Measurements from ENCODE around the gene CAVIN3.

Gene CAVIN3

DNA sequence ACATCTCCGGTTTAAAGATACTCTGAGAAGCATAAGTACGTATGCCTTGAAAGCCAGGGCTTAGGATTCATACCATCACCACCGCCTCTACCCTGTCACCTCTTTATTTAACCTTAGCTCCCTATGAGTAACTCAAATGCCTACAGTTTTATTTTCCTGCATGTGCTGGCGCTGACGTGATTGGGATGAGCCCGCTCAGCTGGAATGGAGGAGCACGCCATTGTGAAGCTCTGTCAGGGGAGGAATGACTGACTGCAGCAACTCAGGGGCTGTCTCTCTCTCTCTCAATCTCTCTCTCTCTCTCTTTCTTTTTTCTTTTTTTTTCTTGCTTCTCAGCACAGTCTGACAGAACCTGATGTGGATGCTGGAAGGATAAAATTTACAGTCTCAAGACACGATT, 12.4 kb downstream of the CAVIN3 start:
- POLR2A ChIA-PET: no interaction called here
- no peak for TF ChIP-seq CTCF (IDR thresholded peaks at IDR 0.05; ENCODE audit: control extremely low read depth, extremely low read depth, low read depth, missing control alignments)
- CTCF ChIA-PET: interaction anchor here (1.3 to 2.5 kb wide), 3 partner anchors 9 to 45 kb away, joined by 3 to 13 read pairs (median 6); no protein-coding TSS in a partner anchor
- no peak for DNase-seq (ENCODE audit: extremely low spot score)

DNA sequence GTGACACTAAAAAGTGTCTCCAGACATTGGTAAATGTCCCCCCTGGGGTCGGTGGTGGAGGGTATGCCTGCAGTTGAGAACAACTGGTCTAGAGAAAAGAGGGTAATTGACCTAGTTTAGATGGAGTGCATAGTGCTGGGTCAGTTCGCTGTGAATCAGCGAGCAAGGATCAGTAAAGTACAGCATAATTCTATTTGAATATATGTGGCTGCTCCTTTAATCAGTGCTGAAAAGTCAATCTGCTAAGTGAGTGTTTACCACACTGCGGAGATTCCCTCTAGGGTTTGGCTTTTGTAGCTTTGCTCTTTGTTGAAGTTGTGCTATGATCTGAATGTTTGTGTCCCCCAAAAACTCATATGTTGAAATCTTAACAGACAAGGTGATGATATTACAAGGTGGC, 15.0 kb downstream of the CAVIN3 start:
- ChIA-PET CTCF (interaction anchor here (1.1 to 2.5 kb wide), 8 partner anchors 10 to 243 kb away, joined by 3 to 13 read pairs (median 4); no protein-coding TSS in a partner anchor), POLR2A (no interaction called here)
- DNase-seq (ENCODE audit: extremely low spot score): no peak
- TF ChIP-seq CTCF (IDR thresholded peaks at IDR 0.05; ENCODE audit: control extremely low read depth, extremely low read depth, low read depth, missing control alignments): no peak

DNA sequence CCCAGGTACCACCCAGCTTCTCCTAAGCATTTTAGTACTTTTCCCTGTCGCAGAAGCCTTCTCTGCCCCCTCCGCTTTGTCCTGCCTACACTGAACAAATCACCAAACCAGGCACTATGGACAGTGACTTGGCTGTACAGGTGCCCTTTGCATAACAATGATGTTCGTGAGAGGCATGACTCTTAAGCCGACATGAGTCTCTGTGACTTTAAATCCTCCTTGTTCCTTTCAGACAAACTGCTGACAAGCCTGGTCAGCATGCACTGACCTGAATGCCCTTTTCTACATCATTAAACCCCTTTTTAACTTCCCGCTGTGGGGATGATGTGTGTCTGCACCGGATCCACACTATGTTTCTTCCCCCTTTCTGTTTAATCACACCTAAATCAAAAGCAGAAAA, 16.6 kb downstream of the CAVIN3 start:
- no peak for DNase-seq (ENCODE audit: extremely low spot score)
- CTCF ChIA-PET: interaction anchor here (1.2 to 1.8 kb wide), 5 partner anchors 10 to 52 kb away, joined by 3 to 6 read pairs (median 3); no protein-coding TSS in a partner anchor
- no peak for TF ChIP-seq CTCF (IDR thresholded peaks at IDR 0.05; ENCODE audit: control extremely low read depth, extremely low read depth, low read depth, missing control alignments)
- POLR2A ChIA-PET: no interaction called here

DNA sequence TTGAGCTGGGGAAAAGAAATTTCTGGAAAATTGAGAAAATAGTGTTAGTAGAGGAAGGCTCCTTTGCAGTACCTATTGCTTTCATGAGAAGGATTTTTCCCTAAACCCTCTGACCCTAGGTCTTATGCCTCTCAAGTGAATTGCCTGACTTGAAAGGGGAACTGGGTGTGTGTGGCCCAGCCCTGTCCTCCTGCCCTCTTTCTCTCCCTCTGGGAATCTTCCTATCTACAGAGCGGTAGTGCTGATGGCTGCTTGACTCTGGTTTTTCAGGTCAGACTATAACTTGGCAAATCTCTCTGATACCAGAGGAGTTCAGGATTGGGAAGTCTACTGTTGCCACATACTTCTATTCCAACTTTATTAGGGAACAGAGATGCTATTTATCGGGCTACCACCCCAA, 19.2 kb downstream of the CAVIN3 start:
- DNase-seq (ENCODE audit: extremely low spot score): no peak
- ChIA-PET POLR2A (no interaction called here), CTCF (interaction anchor here (2.2 kb wide), 1 partner anchor 14 kb away, joined by 9 read pairs; no protein-coding TSS in a partner anchor)
- TF ChIP-seq CTCF (IDR thresholded peaks at IDR 0.05; ENCODE audit: control extremely low read depth, extremely low read depth, low read depth, missing control alignments): no peak

DNA sequence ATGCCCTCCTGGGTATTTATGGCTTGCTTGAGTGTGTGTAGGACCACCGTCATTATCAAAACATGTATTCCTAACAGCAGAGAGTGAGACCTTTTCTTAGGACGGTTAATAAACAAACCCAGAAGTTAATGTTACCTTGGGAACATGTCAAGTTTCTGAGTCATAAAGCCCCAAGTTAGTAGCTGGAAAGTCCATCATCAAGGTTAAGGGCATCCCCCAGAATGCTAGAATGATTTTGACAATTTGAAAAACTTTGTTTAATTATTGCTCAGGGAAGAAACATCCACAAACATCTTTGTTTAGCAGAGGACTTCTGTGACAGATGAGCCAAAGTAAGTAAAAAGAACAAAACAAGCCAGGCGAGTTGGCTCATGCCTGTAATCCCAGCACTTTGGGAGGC, 20.0 kb downstream of the CAVIN3 start:
- DNase-seq (ENCODE audit: extremely low spot score): no peak
- no peak for TF ChIP-seq CTCF (IDR thresholded peaks at IDR 0.05; ENCODE audit: control extremely low read depth, extremely low read depth, low read depth, missing control alignments)
- ChIA-PET POLR2A (no interaction called here), CTCF (no interaction called here)

DNA sequence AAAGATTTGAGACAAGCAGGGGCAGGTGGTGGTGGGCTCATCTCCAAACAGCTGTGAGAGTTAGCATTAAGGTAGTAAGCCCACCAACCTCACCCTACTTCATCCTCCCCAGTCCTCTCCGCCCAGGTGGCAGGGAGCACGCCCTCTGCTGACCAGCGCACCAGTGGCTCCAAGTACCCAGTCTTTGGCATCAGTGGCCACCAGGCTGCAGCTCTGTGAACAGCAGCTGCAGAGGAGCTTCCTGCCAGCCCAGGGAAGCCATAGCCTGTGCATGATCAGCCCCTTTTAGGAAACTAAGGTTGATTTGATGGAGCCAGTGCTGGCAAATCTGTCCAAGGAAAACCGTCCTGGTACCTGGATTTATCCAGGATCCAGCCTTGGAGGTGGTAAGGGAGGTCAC, 21.7 kb downstream of the CAVIN3 start:
- ChIA-PET CTCF (interaction anchor here (1.0 to 2.5 kb wide), 6 partner anchors 12 to 83 kb away, joined by 3 to 7 read pairs (median 3); no protein-coding TSS in a partner anchor), POLR2A (interaction anchor here (1.0 kb wide), 1 partner anchor 16 kb away, joined by 3 read pairs; no protein-coding TSS in a partner anchor)
- peak; percentile 41 for TF ChIP-seq CTCF (IDR thresholded peaks at IDR 0.05; ENCODE audit: control extremely low read depth, extremely low read depth, low read depth, missing control alignments)
- DNase-seq (ENCODE audit: extremely low spot score): no peak

Data from GM10248 (cell line).